ENCODE measurements around the gene SPAG7. TPM values are rescaled to one million over a fixed set of nuclear protein-coding genes. Genes with fewer than 3 reads are reported as not detected.
A peak's percentile ranks its signal among the peaks of the same experiment; 100 is the strongest.

SPAG7 gene
- total RNA-seq, 1 experiment from 2014 or later, result 23.1 TPM

- no peak overlapping the region for H3K4me3 ChIP-seq (ENCODE audit: low read depth, low read length)
- Mint-ChIP-seq H3K27me3 (ENCODE audit: insufficient read depth, unreplicated experiment) (no peaks in the 10 kb centered on the region), H3K36me3 (ENCODE audit: insufficient read depth, unreplicated experiment) (peaks cover 19% of the 10 kb centered on the region), H3K4me3 (ENCODE audit: unreplicated experiment) (no peak overlapping the region), H3K9me3 (ENCODE audit: unreplicated experiment) (no peaks in the 10 kb centered on the region), H3K27ac (ENCODE audit: unreplicated experiment) (no peak overlapping the region), H3K4me1 (ENCODE audit: low read depth, unreplicated experiment) (no peaks in the 10 kb centered on the region)
- H3K27me3 ChIP-seq (replicated peaks; ENCODE audit: control insufficient read depth, insufficient read depth, low read length), result no peaks in the 10 kb centered on the region
- no peak for DNase-seq
- no peaks in the 10 kb centered on the region for H3K4me1 ChIP-seq
- ChIA-PET CTCF (no interaction called here), POLR2A (no interaction called here)
- no peaks in the 10 kb centered on the region for H3K36me3 ChIP-seq (ENCODE audit: control insufficient read depth, insufficient read depth, low read length)
- intact Hi-C loops (cut with micrococcal nuclease; ENCODE audit: unreplicated experiment), result no loop called here
- BruUV-seq (replicated peaks), result no TSS peak
- TF ChIP-seq CTCF (IDR thresholded peaks at IDR 0.05; ENCODE audit: insufficient read depth in 1 of 2, low read depth in 1 of 2, low read length in 1 of 2, severe bottlenecking in 1 of 2, unreplicated experiment in 1 of 2), result no peak
- H3K9me3 ChIP-seq, result no peaks in the 10 kb centered on the region
Observed at GRCh38 chr17:4935650-4936049, 32.0 kb downstream of the SPAG7 start.

- ChIA-PET CTCF (interaction anchor here (1.3 kb wide), 1 partner anchor 25 kb away, joined by 5 read pairs; no protein-coding TSS in a partner anchor), POLR2A (interaction anchor here (0.7 kb wide), 1 partner anchor 29 kb away, joined by 3 read pairs; no protein-coding TSS in a partner anchor)
- peak in 1 of 2 experiments; percentile 16 for TF ChIP-seq CTCF (IDR thresholded peaks at IDR 0.05; ENCODE audit: insufficient read depth in 1 of 2, low read depth in 1 of 2, low read length in 1 of 2, severe bottlenecking in 1 of 2, unreplicated experiment in 1 of 2)
- Mint-ChIP-seq H3K27ac (ENCODE audit: unreplicated experiment) (peak overlapping the region; percentile 64), H3K27me3 (ENCODE audit: insufficient read depth, unreplicated experiment) (no peaks in the 10 kb centered on the region), H3K4me3 (ENCODE audit: unreplicated experiment) (no peak overlapping the region), H3K36me3 (ENCODE audit: insufficient read depth, unreplicated experiment) (peaks cover 12% of the 10 kb centered on the region), H3K4me1 (ENCODE audit: low read depth, unreplicated experiment) (no peaks in the 10 kb centered on the region), H3K9me3 (ENCODE audit: unreplicated experiment) (no peaks in the 10 kb centered on the region)
- intact Hi-C loops (cut with micrococcal nuclease; ENCODE audit: unreplicated experiment), result no loop called here
- DNase-seq, result peak in 1 of 2 experiments; percentile 25
- Histone ChIP-seq H3K36me3 (ENCODE audit: control insufficient read depth, insufficient read depth, low read length) (no peaks in the 10 kb centered on the region), H3K9me3 (no peaks in the 10 kb centered on the region), H3K4me1 (no peaks in the 10 kb centered on the region), H3K27me3 (replicated peaks; ENCODE audit: control insufficient read depth, insufficient read depth, low read length) (no peaks in the 10 kb centered on the region), H3K4me3 (ENCODE audit: low read depth, low read length) (no peak overlapping the region)
- BruUV-seq (replicated peaks), result no TSS peak
Observed at GRCh38 chr17:4934173-4934979, 33.2 kb downstream of the SPAG7 start.

- DNase-seq, result no peak
- H3K36me3 ChIP-seq (ENCODE audit: control insufficient read depth, insufficient read depth, low read length), result no peaks in the 10 kb centered on the region
- Mint-ChIP-seq H3K27me3 (ENCODE audit: insufficient read depth, unreplicated experiment) (no peaks in the 10 kb centered on the region), H3K9me3 (ENCODE audit: unreplicated experiment) (no peaks in the 10 kb centered on the region), H3K4me3 (ENCODE audit: unreplicated experiment) (no peak overlapping the region), H3K36me3 (ENCODE audit: insufficient read depth, unreplicated experiment) (peaks cover 12% of the 10 kb centered on the region), H3K27ac (ENCODE audit: unreplicated experiment) (peak overlapping the region; percentile 64), H3K4me1 (ENCODE audit: low read depth, unreplicated experiment) (no peaks in the 10 kb centered on the region)
- intact Hi-C loops (cut with micrococcal nuclease; ENCODE audit: unreplicated experiment), result no loop called here
- BruUV-seq (replicated peaks), result no TSS peak
- TF ChIP-seq CTCF (IDR thresholded peaks at IDR 0.05; ENCODE audit: insufficient read depth in 1 of 2, low read depth in 1 of 2, low read length in 1 of 2, severe bottlenecking in 1 of 2, unreplicated experiment in 1 of 2), result no peak
- H3K4me3 ChIP-seq (ENCODE audit: low read depth, low read length), result no peak overlapping the region
- POLR2A ChIA-PET, result no interaction called here
- no peaks in the 10 kb centered on the region for H3K9me3 ChIP-seq
- no peaks in the 10 kb centered on the region for H3K27me3 ChIP-seq (replicated peaks; ENCODE audit: control insufficient read depth, insufficient read depth, low read length)
- H3K4me1 ChIP-seq, result no peaks in the 10 kb centered on the region
- CTCF ChIA-PET, result interaction anchor here (1.3 kb wide), 1 partner anchor 24 kb away, joined by 5 read pairs; no protein-coding TSS in a partner anchor
Observed at GRCh38 chr17:4933646-4934045, 34.0 kb downstream of the SPAG7 start.

Data from Caco-2 (cell line).